Astrocyte of the cerebellum (primary cell): Measurements from ENCODE around the gene SS18L1.

Experiments
- DNase-seq: peaks from one replicate; pipeline ENCODE4 v3.0.0-alpha.2; 2011; ENCODE audit warnings: low read depth
- H3K4me3 ChIP-seq: 2 replicates; pipeline ENCODE4 v1.5.1; 2011; ENCODE audit warnings: mild to moderate bottlenecking, low read depth, low read length, moderate library complexity
- CTCF ChIP-seq: IDR thresholded peaks from 2 replicates; pipeline ENCODE4 v1.5.1; 2012; ENCODE audit warnings: low read length, low read depth, moderate library complexity, mild to moderate bottlenecking; ENCODE audit errors: missing control alignments
- in situ Hi-C: cut with HindIII; loops from 2 replicates; pipeline ENCODE4 v1.10.0; 2017; ENCODE audit warnings: low sequenced_read_pairs

The SS18L1 gene

GRCh38 chr20:62164879-62165761, 21.6 kb downstream of the SS18L1 start:
- H3K4me3 ChIP-seq, result no peak overlapping the region
- TF ChIP-seq CTCF, result no peak
- DNase-seq, result no peak
- in situ Hi-C loops, result no loop called here

- no peak overlapping the region for H3K4me3 ChIP-seq
- TF ChIP-seq CTCF, result no peak
- in situ Hi-C loops, result no loop called here
- DNase-seq, result no peak
These were observed 22.3 kb downstream of the SS18L1 start for GRCh38 chr20:62165762-62166399.

- no peak for DNase-seq
- in situ Hi-C loops, result no loop called here
- H3K4me3 ChIP-seq, result no peak overlapping the region
- TF ChIP-seq CTCF, result no peak
These were observed 23.9 kb downstream of the SS18L1 start for GRCh38 chr20:62167474-62167873.

GRCh38 chr20:62168061-62168460, 24.5 kb downstream of the SS18L1 start:
- in situ Hi-C loops, result no loop called here

DNA sequence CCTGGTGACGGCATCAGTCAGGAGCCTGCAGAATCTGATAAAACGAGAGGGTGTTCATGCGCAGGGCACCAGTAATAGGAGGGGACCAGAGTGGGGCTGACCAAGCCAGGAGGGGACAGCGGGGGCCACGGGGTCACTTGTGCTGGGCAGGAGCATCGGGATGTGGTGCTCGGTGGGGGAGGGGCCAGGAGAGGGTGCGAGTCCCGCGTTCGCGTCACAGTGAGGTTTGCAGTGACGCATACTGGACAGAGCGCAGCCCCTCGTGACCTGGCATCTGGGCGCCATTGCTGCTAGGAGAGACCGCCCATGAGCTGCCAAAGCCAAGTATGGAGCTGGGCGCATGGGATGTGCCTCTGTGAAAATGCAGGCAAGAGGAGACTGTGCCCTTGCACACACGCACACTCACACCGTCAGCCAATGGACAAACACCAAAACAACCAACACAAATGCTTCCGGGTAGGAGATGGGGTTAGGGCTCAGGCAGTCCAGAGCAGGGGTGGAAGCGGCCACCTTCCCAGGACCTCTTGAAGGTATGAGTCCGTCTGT, 25.4 kb downstream of the SS18L1 start:
- in situ Hi-C loops, result no loop called here

More at GRCh38 chr20:62168061-62168460, 24.5 kb downstream of the SS18L1 start:
- DNase-seq, result no peak
- H3K4me3 ChIP-seq, result no peak overlapping the region
- TF ChIP-seq CTCF, result no peak

DNA sequence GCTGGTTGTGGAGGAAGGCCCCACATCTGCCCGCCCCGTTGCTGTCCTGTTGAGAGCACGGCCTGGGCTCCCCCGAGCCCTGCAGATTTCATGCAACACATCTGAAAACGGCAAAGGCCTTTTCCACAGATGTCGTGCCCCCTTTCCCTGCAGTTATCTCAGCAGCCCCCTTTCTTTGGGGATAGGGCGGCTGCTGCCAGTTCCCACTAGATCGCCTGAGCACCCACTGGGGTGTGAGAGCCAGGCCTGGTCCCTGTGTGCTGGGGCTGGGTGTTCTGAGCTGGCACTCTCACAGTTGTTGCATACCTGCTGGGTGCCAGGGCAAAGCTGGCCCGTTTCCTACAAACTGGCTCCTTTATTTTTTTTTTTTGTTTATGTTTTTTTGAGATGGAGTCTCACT, 27.0 kb downstream of the SS18L1 start:
- TF ChIP-seq CTCF, result no peak
- DNase-seq, result no peak
- in situ Hi-C loops, result no loop called here

More for the DNA sequence above, 25.4 kb downstream of the SS18L1 start:
- no peak overlapping the region for H3K4me3 ChIP-seq
- DNase-seq, result no peak
- TF ChIP-seq CTCF, result no peak

More for the DNA sequence above, 27.0 kb downstream of the SS18L1 start:
- no peak overlapping the region for H3K4me3 ChIP-seq
